Right hindlimb (tissue), 1 donor: Measurements from ENCODE around the gene CHN2.

Experiments
- DNase-seq: peaks from one replicate; pipeline ENCODE4 v3.0.0-alpha.2; 2018

Gene CHN2

GRCh38 chr7:29229066-29229465, 34.5 kb downstream of the CHN2 start:
- no peak for DNase-seq

GRCh38 chr7:29229946-29230345, 35.4 kb downstream of the CHN2 start:
- no peak for DNase-seq

GRCh38 chr7:29230871-29231345, 36.3 kb downstream of the CHN2 start:
- no peak for DNase-seq

DNA sequence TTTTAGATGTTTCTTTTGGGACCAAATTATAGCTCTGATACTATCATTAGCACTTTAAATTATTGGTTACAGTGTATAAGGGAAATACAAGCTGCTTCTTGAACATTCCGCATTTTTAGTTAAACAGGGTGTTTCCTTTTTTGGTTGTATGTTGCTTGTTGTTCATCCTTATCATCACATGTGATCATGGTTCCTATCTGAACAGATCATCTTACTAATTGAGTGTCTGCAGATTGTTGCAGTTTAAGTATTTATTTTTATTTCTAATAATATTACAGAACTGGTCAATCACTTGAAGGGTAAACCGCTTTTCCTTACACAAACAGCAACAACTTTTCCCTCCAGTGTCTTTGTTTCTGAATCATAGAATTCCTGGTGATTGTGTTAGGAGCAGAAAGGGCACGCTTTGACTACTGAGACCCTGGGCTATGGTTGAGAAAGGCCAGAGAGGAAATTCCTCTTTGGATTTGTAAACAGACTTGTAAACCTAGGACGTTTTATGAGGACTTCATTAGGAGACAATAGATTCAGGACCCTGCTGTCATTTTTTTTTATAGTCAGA, 37.2 kb downstream of the CHN2 start:
- no peak for DNase-seq

DNA sequence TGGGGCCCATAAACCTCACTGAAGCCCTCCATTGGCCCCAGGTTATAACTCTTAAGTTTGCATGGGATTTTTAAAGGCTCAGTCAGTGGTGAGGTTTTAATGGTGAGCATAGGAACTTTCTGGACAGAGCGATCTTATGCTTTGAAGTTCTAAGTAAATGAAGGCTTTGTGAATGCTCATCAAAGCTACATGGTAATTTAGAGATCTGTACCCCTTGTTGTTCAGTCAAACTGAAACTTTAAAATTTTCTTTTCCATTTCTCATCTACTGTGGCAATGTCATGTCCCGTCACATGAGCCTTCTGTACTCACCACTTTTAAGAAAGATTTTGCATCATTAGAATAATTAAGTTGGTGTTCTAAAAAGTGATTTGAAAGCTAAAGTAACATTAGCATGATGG, 39.9 kb downstream of the CHN2 start:
- no peak for DNase-seq

- DNase-seq = no peak
Measured at GRCh38 chr7:29236071-29236580, 41.6 kb downstream of the CHN2 start.

- DNase-seq = no peak
Measured at GRCh38 chr7:29236649-29237048, 42.1 kb downstream of the CHN2 start.

DNA sequence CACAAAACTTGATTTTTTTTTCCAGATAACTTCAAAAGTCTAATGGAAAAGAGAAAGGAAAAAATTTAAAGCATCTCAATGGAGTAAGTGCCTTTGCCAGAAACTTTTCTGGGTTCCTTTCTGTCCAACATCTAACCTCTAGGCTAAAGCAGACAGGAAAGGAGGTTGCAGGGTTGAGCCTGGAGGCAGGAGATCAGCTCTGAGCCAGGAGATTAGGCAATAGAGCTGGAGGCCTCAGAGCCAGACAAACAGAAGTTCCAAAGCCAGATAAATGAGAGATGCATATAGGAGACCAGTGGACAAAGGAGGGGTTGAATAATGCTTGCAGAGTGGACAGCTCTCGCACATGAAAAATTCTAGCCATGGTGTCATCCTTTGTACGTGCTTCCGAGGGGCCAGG, 42.9 kb downstream of the CHN2 start:
- DNase-seq = no peak

DNA sequence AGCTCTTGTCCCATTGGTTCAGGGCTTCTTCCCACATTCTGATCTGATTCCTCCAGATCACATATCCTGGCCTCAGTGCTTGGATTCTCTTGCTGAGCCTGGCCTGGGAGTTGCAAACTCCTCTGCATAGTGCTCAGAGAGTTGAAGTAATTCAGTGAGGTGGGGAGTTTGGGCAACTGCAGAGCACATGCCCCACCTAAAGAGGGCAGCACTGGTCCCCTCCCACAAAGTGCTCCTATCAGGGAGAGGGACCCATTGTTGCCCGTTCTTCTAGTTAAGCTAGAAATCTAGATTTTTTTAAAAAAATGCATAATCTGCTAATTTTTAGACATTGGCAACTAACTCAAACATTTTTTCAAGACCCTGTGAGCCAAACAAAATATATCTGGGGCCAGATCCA, 45.1 kb downstream of the CHN2 start:
- DNase-seq = no peak

DNA sequence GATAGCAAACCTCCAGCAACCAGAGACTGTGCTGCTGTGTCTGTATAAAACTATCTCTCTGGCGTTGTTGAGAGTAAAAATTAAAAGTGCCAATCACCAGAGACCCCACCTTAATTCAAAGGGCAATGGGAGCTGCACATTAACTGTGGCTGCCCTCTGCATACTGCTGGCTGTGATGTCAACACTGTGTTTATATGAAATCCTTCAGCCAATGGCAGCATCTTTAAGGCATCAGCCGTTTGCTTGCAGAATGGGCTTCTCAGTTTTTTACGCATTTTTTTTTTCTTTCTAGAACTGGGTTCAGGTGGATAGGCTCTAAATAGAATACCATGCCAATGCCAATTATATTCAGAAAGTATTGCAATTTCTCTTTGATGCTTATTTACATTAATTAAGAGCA, 47.7 kb downstream of the CHN2 start:
- DNase-seq = no peak

DNA sequence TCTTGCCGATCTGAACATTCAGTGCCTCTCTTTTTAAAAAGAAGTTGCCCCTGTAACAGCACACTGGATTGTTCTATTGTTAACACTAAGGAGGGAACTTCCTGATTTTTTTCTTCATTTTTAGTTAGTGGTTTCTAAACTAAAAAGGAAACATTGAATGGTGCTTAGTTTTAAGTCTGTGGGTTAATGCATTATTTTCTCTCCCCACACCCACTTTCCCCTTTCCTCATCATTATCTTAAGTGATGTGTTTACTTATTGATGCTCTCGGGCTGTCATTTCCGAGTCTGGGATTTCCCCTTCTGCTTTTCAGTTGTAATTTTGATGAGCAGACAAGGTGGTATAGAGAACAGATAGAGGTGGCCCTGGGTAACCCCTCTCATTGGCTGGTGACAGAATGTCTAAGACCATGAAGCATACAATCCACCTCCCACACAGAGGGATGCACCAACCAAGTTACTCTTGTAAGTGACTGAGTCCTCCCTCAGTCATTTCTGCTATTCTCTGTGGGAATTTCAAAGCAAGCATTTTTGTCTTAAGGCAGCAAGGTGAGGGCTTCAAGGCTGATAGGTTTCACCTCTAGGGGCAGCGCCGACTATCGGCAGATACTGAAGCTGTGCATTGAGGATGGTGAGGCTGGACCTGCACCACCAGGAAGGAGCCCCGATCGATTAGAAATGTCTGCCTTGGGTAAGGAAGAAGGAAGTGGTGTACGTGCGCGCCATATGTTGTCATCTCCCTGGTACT, 49.5 kb downstream of the CHN2 start:
- no peak for DNase-seq

GRCh38 chr7:29247224-29247962, 52.8 kb downstream of the CHN2 start:
- no peak for DNase-seq

DNA sequence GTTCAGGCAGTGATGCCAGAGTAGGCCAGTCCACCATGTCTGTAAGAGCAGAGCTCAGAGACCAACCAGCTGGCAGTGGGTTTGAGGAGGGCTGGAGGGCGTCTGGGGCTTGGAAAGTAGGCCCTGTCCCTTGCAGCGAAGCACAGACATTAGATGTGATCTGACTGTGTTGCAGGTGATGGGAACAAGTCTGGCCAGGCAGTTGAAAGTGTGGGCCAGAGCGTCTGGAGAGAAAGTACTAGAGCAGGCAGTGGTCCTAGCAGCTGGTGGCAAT, 53.3 kb downstream of the CHN2 start:
- DNase-seq = no peak

DNA sequence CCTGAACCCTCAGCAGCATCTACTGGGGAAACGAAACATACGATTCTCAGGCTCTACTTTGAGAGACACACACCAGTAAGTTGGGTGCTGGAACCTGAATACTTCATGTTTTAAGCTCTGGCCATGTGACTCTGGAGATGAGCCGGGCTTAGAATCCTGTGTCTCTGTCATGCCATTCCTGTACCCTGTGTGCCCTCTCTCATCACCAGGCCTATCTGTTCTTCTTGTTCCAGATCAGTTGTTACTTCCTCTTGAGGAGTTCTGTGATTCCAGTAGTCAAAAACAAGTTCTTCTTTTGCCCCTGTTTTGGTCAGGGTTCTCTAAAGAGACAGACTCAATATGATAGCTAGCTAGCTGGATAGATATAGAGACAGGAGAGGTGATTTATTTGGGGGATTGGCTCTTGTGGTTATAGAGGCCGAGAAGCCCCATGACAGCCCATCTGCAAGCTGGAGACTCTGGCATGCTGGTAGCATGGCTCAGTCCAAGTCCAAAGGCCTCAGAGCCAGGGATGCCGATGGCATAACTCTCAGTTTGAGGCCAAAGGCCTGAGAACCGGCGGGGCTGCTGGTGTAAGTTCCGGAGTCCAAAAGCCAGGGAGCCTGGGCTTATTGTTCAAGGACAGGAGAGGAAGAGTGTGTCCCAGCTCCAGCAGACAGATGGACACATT, 54.3 kb downstream of the CHN2 start:
- DNase-seq = no peak

DNA sequence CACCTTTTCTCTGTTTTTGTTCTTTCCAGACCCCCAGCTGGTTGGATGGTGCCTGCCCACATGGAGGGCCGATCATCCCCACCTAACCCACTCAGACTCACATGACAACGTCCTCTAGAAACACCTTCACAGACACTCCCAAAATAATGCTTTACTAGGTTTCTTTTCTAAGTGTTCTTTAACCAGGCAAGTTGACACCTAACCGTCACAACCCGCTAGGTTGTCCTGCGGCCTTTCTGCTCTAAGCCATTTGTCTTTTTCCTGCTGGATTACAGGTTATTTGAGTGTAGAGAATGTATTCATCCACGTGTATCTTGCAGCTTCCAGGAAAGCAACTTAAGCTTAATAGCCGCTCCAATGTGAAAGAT, 54.8 kb downstream of the CHN2 start:
- DNase-seq = no peak

DNA sequence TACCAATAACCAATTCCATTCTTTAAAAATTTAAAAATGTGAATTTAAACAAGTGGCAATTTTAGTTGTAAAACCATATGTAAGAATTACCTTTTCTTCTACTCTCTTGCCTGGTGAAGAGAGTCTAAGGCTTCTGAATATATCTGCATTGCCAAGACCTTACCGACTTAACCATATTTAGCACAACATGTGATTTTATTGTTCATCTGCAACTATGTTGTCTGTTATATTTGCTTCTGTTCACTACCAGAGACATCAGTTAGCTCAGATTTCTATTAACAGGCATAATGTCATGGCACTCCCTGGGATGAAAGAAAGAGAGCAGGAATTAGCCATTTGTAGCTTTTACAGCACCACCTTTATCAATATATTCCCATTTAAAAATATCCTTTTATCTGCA, 55.3 kb downstream of the CHN2 start:
- DNase-seq = no peak

DNA sequence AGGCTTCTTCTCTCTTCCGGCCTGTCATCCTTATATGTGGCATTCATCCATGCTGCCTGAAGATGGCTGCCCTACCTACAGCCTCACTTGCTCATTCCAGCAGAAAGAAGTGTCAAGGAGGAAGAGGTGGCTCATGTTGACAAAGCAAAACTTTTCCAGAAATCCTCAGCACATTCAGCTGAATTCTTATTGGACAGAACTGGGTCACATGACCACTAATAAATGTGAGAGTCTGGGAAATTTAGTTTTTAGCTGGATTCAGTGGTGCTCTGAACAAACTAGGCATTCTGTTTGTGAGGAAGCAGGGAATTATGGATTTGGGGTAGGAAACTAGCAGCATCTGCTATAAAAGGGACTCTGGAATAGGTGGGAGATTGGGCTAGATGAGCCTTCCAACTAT, 58.6 kb downstream of the CHN2 start:
- no peak for DNase-seq

GRCh38 chr7:29254591-29254990, 60.0 kb downstream of the CHN2 start:
- DNase-seq = no peak

DNA sequence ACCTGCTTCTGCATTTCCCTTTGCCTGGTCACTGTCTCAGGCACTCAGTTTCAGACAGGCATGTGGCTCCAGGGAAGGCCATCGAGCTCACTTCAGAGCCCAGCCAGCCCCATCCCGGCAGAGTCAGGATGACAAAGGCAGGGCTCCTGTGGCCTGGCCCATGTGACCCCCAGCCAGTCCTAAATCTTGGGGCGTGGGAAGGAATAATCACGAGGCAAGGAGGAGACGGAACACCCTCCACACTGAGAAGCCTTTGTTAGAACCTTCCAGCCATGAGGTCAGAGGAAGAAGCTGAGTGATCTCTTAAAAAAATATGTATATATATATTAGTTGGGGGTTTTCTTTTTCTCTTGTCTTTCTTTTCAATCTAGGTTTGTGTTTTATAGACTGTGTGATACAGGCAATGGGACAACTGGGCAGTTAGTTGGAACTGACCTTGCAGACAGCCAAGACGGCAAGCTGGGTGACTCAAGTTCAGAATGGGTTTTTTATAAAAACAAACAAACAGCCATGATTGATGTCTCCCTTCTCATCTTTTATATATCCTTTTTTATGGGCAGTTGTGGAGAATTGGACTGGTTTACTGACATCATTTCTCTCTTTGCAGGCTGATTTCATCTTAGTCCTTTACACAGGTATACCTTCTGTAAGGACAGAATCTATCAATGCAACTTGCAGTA, 60.8 kb downstream of the CHN2 start:
- DNase-seq = no peak

- DNase-seq = no peak
Measured at GRCh38 chr7:29255906-29256692, 61.5 kb downstream of the CHN2 start.

DNA sequence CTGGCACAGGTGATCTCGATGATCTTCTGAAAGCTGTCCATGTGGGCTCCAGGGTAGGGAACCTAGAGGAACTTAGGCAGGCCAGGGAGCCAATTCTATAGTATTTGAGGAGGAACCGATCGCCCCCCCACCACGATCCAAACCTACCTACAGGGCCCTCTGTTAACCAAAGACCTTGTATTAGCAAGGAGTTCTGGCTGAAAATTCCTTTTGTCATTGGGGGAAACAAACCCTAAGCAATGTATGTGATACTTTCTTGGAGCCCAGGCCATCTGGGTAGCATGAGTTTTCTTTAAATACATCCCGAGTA, 62.1 kb downstream of the CHN2 start:
- no peak for DNase-seq

GRCh38 chr7:29258951-29259350, 64.4 kb downstream of the CHN2 start:
- DNase-seq = no peak
